Osteocyte (in vitro differentiated cells): ENCODE measurements around the gene TEX30. TPM values are rescaled to one million over a fixed set of nuclear protein-coding genes. Genes with fewer than 3 reads are reported as not detected.

ENCODE experiments used
- DNase-seq: peaks from one replicate; pipeline ENCODE4 v3.0.0; 2021; ENCODE audit warnings: mixed read lengths; ENCODE audit not compliant: unreplicated experiment; ENCODE audit errors: extremely low spot score
- H3K27ac Mint-ChIP-seq: one replicate; pipeline ENCODE4 v1.8.0; 2021; ENCODE audit warnings: mild to moderate bottlenecking, mixed read lengths; ENCODE audit not compliant: unreplicated experiment
- H3K27me3 Mint-ChIP-seq: one replicate; pipeline ENCODE4 v1.8.0; 2021; ENCODE audit warnings: mixed read lengths; ENCODE audit not compliant: unreplicated experiment
- H3K36me3 Mint-ChIP-seq: one replicate; pipeline ENCODE4 v1.8.0; 2021; ENCODE audit warnings: mixed read lengths; ENCODE audit not compliant: unreplicated experiment
- H3K4me1 Mint-ChIP-seq: one replicate; pipeline ENCODE4 v1.8.0; 2021; ENCODE audit warnings: mixed read lengths; ENCODE audit not compliant: unreplicated experiment
- H3K4me3 Mint-ChIP-seq: one replicate; pipeline ENCODE4 v1.8.0; 2021; ENCODE audit warnings: mild to moderate bottlenecking, moderate library complexity, mixed read lengths; ENCODE audit not compliant: unreplicated experiment
- H3K9me3 Mint-ChIP-seq: one replicate; pipeline ENCODE4 v1.8.0; 2021; ENCODE audit warnings: mixed read lengths; ENCODE audit not compliant: unreplicated experiment
- CTCF ChIP-seq: fragments of 200-600 bp; sonication (generic); IDR thresholded peaks from 2 replicates; pipeline ENCODE4 v1.5.0; 2021; ENCODE audit warnings: antibody characterized with exemption, mild to moderate bottlenecking, moderate library complexity
- total RNA-seq: library from RNA; stranded (reverse); gene quantifications from 2 replicates; pipeline ENCODE4 v1.2.1, GENCODE V29; 2021

TEX30 gene
- total RNA-seq, 1 donor from 2014 or later, result 8.7 TPM

- H3K36me3 Mint-ChIP-seq, result no peaks in the 10 kb centered on the region
Observed at GRCh38 chr13:102772042-102772425, 1.6 kb downstream of the TEX30 start.

GRCh38 chr13:102771298-102772041, 2.1 kb downstream of the TEX30 start:
- Mint-ChIP-seq H3K4me1 (peaks cover 37% of the 10 kb centered on the region), H3K27ac (no peak overlapping the region), H3K27me3 (no peaks in the 10 kb centered on the region), H3K36me3 (peaks cover 3% of the 10 kb centered on the region), H3K9me3 (no peaks in the 10 kb centered on the region), H3K4me3 (peak overlapping the region; percentile 88)
- no peak for TF ChIP-seq CTCF
- DNase-seq, result no peak

More at GRCh38 chr13:102772042-102772425, 1.6 kb downstream of the TEX30 start:
- no peaks in the 10 kb centered on the region for H3K27me3 Mint-ChIP-seq
- no peak overlapping the region for H3K27ac Mint-ChIP-seq
- H3K4me1 Mint-ChIP-seq, result peaks cover 37% of the 10 kb centered on the region
- TF ChIP-seq CTCF, result no peak
- H3K4me3 Mint-ChIP-seq, result peak overlapping the region; percentile 88
- DNase-seq, result no peak
- H3K9me3 Mint-ChIP-seq, result no peaks in the 10 kb centered on the region

- Mint-ChIP-seq H3K27ac (no peak overlapping the region), H3K4me3 (no peak overlapping the region), H3K9me3 (no peaks in the 10 kb centered on the region), H3K4me1 (peaks cover 37% of the 10 kb centered on the region), H3K36me3 (peaks cover 7% of the 10 kb centered on the region), H3K27me3 (no peaks in the 10 kb centered on the region)
- DNase-seq, result no peak
- TF ChIP-seq CTCF, result no peak
Observed at GRCh38 chr13:102770435-102770834, 3.2 kb downstream of the TEX30 start.

- H3K4me3 Mint-ChIP-seq, result no peak overlapping the region
- no peaks in the 10 kb centered on the region for H3K9me3 Mint-ChIP-seq
- H3K27ac Mint-ChIP-seq, result no peak overlapping the region
- TF ChIP-seq CTCF, result peak; percentile 18
- H3K36me3 Mint-ChIP-seq, result peaks cover 7% of the 10 kb centered on the region
- H3K27me3 Mint-ChIP-seq, result no peaks in the 10 kb centered on the region
- peaks cover 37% of the 10 kb centered on the region for H3K4me1 Mint-ChIP-seq
- no peak for DNase-seq
Observed at GRCh38 chr13:102769679-102770078, 3.9 kb downstream of the TEX30 start.

GRCh38 chr13:102768909-102769308, 4.7 kb downstream of the TEX30 start:
- H3K9me3 Mint-ChIP-seq, result no peaks in the 10 kb centered on the region
- H3K4me3 Mint-ChIP-seq, result no peak overlapping the region
- peaks cover 33% of the 10 kb centered on the region for H3K4me1 Mint-ChIP-seq
- peaks cover 7% of the 10 kb centered on the region for H3K36me3 Mint-ChIP-seq
- no peaks in the 10 kb centered on the region for H3K27me3 Mint-ChIP-seq
- no peak for TF ChIP-seq CTCF
- no peak overlapping the region for H3K27ac Mint-ChIP-seq
- DNase-seq, result no peak
